Activated CD4-positive, alpha-beta T cell treated with anti-CD3 and anti-CD28 coated beads, Interleukin-2, Interleukin-6, amounts not matched to agents 100 ng/mL and 50 ng/mL, durations not matched to agents 16 hours and 8 hours (primary cell): ENCODE measurements around the gene RALGPS1.

Experiments
- DNase-seq: peaks from one replicate; pipeline ENCODE4 v3.0.0-alpha.2; 2020

Gene RALGPS1

DNA sequence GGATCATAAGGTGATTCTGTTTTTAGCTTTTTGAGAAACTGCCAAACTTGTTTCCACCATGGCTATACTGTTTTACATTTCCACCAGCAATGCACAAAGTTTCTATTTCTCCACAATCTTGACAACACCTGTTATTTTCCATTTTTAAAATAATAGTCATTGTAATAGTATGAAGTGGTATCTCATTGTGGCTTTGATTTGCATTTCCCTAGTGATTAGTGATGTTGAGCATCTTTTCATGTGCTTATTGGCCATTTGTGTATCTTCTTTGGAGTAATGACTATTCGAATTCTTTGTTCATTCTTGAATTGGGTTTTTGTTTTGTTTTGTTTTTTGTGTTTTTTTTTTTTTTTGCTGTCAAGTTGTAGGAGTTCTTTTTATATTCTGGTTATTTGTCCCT is 354.9 kb downstream of the RALGPS1 start:
- no peak for DNase-seq
